ENCODE data around the gene MAGIX.

The MAGIX gene

DNA sequence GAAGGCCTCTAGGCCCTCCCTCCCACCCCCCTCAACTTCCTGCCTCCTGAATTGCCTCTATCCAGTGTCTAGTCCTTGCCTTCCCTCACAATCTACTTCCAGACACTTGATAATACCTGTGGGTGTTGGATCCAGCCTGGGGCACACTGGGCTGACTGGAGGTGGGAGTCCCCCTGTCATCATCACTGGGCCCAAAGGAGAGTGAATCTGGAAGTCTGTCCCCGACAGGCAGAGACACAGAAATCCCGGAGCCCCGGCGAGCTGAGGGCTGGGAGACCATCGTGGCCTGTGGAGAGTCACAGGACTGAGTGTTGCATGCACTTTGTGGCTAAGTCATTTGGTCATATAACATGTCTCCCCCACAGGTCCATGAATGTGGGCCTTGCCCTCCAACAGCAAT, 45.8 kb downstream of the MAGIX start:
- no peak for DNase-seq

DNA sequence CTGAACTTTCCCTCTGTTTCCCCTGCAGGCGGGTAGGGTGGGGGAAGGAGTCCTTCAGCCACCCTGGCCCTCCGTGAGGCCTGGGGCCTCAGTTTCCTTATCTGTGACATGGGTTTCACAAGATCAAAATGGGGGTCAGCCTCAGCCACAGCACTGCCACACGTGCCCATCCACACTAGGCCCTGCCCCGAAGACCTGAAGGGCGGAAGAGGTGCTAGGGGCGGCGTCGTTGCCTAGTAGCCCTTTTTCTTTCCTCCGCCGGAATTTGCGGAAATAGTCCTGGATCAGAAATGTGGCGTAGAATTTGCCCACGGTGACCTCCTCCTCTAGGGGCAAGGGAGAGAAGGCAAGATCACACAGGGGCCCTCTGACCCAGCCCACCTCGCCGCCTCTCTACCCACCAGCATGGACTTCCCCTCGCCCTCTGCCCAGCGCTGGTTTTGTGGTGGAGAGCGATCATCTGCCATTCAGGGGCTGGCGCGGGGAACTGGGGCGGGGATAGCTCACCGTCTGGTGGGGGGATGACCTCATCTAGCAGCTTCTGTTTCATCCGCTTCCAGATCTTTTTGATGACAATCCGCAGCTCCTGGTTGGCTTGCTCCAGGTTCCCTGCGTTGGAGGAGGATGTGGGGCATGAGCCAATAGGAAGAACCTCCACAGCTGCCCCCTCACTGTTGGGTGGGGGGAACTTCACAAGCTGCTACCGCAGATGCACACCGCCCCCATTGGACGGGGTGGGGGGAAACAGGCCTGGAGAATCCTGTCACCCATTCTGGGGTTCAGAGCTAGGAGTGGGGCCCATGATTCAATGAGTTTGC, 47.1 kb downstream of the MAGIX start:
- DNase-seq, result peak; percentile 45 to 65 (median 49)

DNA sequence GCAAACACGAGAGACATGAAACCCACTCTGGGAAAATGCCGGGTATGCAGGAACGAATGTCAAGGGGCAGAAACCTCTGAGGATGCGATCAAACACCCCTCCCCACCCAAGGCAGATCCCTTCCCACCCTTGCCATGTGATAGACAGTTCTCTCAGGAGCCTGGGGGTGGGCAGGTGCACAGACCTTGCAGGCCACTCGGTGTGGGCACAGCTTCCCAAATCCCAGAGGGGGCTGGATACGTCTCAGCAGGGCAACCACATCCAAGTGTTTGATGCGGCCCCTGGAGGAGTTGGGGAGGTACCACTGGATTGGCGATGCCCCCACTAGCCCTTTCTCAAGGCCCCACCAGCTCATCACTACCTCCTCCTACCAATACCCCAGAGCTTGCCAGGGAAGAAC, 47.8 kb downstream of the MAGIX start:
- no peak for DNase-seq

DNA sequence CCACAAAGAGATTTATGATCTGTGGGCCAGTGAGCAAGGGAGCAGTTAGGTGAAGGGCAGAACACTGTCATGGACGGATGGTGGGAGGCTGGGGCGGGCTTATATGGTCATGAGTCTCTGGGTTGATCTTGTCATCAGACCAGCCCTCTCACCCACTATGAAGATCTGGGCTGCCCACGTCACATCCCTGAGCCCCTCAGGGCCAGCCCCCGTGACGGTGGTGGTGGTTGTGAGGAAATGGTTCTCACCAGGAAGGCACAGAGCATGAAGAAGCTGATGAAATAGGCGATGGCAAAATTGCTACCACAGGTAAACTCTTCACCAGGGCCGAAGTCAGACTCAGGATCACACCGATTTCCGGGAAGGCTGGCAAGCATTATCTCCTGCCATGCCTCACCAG, 48.5 kb downstream of the MAGIX start:
- no peak for DNase-seq

DNA sequence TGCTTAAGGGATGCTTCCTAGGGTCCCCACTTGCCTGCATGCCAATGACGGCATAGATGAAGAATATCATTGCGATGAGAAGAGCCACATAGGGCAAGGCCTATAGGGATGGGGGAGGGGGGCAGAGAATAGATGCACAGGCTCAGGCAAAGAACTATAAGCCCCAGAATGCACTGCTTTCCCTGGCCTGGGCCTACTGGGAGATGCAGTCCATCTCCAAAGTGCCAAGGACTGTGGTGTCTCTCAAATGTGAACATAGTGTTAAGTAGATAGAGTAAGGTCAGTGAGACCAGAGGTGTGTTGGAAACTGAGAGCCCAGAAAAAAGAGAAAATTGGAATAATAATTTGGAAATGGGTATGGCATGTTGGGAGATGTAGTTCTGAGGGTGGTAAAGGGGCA, 49.7 kb downstream of the MAGIX start:
- no peak for DNase-seq

DNA sequence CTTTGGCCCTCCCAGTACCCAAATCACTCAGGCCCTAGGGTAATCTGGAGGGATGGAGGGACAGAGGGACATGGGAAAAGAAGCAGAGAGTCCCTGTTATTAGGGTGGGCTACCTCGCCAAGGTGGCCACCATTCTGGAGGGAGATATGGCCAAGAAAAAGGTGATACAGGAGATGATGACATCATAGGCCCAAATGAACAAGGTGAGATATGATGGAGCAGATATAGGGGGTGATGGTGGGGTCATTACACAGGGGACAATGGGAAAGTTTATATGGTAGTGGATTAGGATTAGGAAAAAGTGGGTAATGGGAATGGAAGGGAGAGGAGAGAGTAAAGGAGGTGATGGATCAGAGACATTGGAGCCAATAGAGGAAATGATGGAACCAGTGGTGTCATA, 50.3 kb downstream of the MAGIX start:
- DNase-seq, result no peak

DNA sequence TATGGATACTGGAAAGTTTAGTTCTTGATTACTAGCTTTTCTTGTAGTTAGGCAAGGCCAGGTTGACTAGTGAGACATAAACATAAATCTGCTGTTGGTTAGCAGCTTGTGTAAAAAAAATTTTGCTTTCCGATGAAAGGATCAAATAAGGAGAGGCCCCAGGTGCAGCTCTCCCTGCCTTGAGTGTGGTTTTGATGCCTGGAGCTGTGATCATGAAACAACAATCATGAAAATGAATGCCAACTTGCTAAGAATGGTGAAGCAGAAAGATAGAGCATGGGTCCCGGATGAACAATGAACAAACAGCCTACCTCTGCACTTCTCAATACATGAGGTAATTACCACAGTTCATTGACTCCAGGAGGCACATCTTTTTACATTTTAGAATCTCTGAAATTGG, 51.9 kb downstream of the MAGIX start:
- no peak for DNase-seq

DNA sequence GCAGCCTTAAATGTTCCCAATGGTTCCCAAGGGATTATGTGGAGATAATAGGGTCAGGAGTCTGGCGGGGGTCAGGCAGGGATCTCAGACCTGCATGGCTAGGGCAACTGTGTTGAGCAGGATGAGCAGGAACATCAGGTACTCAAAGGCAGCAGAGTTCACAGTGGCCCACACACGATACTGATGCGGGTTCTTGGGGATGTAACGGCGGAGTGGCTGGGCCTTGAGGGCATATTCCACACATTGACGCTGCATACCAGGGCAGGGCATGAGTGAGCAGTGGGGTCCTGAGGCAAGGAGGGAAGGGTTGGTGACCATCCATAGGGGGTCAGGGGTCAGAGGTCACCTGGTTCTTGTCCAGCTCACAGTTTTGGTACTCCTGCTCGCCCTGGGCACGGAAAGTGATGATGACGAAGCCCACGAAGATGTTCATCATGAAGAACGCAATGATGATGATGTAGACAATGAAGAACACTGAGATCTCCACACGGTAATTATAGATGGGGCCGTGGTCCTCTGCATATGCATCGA, 52.5 kb downstream of the MAGIX start:
- no peak for DNase-seq

All from suppressor macrophage treated with lipopolysaccharide for 1 hour (primary cell).